Keratinocyte (primary cell): ENCODE measurements around the gene CTAGE4. TPM values are rescaled to one million over a fixed set of nuclear protein-coding genes. Genes with fewer than 3 reads are reported as not detected.
"Not testable (repeated sequence)": the region's sequence is repeated elsewhere in the genome, so short reads cannot be mapped to it uniquely, and the experiment has no call there.

Experiments
- DNase-seq: peaks from one replicate; pipeline ENCODE4 v3.0.0-alpha.2; 2011; ENCODE audit warnings: low read depth, missing footprints, low spot score
- FAIRE-seq: peaks from 2 replicates; lab custom pipeline; 2011; peaks lifted over from hg19 to GRCh38; lab: Jason Lieb, UNC
- H2AFZ ChIP-seq: 2 replicates; pipeline ENCODE4 v1.6.0; 2012; ENCODE audit warnings: low read length, control low read depth, inconsistent platforms; ENCODE audit not compliant: control insufficient read depth
- H3K27ac ChIP-seq: 2 replicates; pipeline ENCODE4 v1.5.1; 2011; ENCODE audit warnings: low read length; ENCODE audit not compliant: control insufficient read depth, insufficient read depth
- H3K27me3 ChIP-seq: 3 replicates; pipeline ENCODE4 v1.6.0; 2011; ENCODE audit warnings: low read length; ENCODE audit not compliant: control insufficient read depth, insufficient read depth; ENCODE audit errors: extremely low read depth
- H3K36me3 ChIP-seq, 2 experiments: 2 replicates in 1 of 2; 3 replicates in 1 of 2; pipeline ENCODE4 v1.5.1; 2011; ENCODE audit warnings: low read length in 2 of 2, mild to moderate bottlenecking in 1 of 2; ENCODE audit not compliant: control insufficient read depth in 2 of 2, insufficient read depth in 2 of 2; ENCODE audit errors: extremely low read depth in 1 of 2
- H3K4me1 ChIP-seq: 3 replicates; pipeline ENCODE4 v1.5.1; 2011; ENCODE audit warnings: low read length; ENCODE audit not compliant: control insufficient read depth, insufficient read depth; ENCODE audit errors: extremely low read depth
- H3K4me2 ChIP-seq: 3 replicates; pipeline ENCODE4 v1.6.0; 2011; ENCODE audit warnings: low read depth, low read length; ENCODE audit not compliant: control insufficient read depth, insufficient read depth; ENCODE audit errors: extremely low read depth
- H3K4me3 ChIP-seq, 3 experiments: fragments of 200-600 bp in 1 of 3; sonication (generic) in 1 of 3; 2 replicates in 2 of 3; 3 replicates in 1 of 3; pipeline ENCODE4 v1.5.1; 2011 to 2016; ENCODE audit warnings: low read length in 3 of 3, mild to moderate bottlenecking in 3 of 3, control low read depth in 2 of 3, inconsistent platforms in 1 of 3, low read depth in 1 of 3, mixed read lengths in 1 of 3, mixed run types in 1 of 3, moderate library complexity in 1 of 3; ENCODE audit not compliant: control insufficient read depth in 2 of 3, insufficient read depth in 2 of 3; ENCODE audit errors: extremely low read depth in 1 of 3
- H3K79me2 ChIP-seq: 2 replicates; pipeline ENCODE4 v1.6.0; 2012; ENCODE audit warnings: low read length; ENCODE audit not compliant: control insufficient read depth, insufficient read depth
- H3K9ac ChIP-seq: 3 replicates; pipeline ENCODE4 v1.6.0; 2011; ENCODE audit warnings: low read length; ENCODE audit not compliant: control insufficient read depth, insufficient read depth; ENCODE audit errors: extremely low read depth
- H3K9me1 ChIP-seq: 3 replicates; pipeline ENCODE4 v1.6.0; 2011; ENCODE audit warnings: low read length; ENCODE audit not compliant: control insufficient read depth, insufficient read depth; ENCODE audit errors: extremely low read depth
- H3K9me3 ChIP-seq: 2 replicates; pipeline ENCODE4 v1.5.1; 2012; ENCODE audit warnings: low read depth, low read length; ENCODE audit not compliant: control insufficient read depth
- H4K20me1 ChIP-seq: 3 replicates; pipeline ENCODE4 v1.6.0; 2011; ENCODE audit warnings: low read length; ENCODE audit not compliant: control insufficient read depth, insufficient read depth; ENCODE audit errors: extremely low read depth
- EZH2 ChIP-seq: IDR thresholded peaks from one replicate; pipeline ENCODE4 v1.6.1; 2012; ENCODE audit warnings: inconsistent platforms, mild to moderate bottlenecking, low read length, moderate library complexity
- dilution Hi-C: fragments of 300-500 bp; cut with MboI; formaldehyde crosslinking; loops from one replicate; pipeline ENCODE4 v1.7.0; 2020; ENCODE audit warnings: low sequenced_read_pairs; ENCODE audit not compliant: extremely low pct_ligation_motif_present
- polyA plus RNA-seq, 5 experiments: library from polyadenylated mRNA; depleted of rRNA in 3 of 5; stranded (reverse) in 3 of 5; stranded (forward) in 1 of 5; unstranded in 1 of 5; fragments of >200 nt; gene quantifications; 1 replicate in 1 of 5; 2 replicates in 3 of 5; 3 replicates in 1 of 5; pipeline versions ENCODE4 v1.2.1 to v1.2.3, GENCODE V29; 2011 to 2012; ENCODE audit warnings: missing spikeins in 2 of 5, low read depth in 1 of 5, low replicate concordance in 1 of 5
- TF ChIP-seq, protein P1 (sequence below), 3 experiments: IDR thresholded peaks in 1 of 3; conservative IDR thresholded peaks in 1 of 3; optimal IDR thresholded peaks in 1 of 3; 2 replicates in 2 of 3; 3 replicates in 1 of 3; pipeline versions ENCODE3 to v1.5.1; 2011; ENCODE audit warnings: low read length in 3 of 3, mild to moderate bottlenecking in 3 of 3, moderate library complexity in 2 of 3, control low read depth in 1 of 3, inconsistent platforms in 1 of 3; ENCODE audit not compliant: insufficient read depth in 2 of 3; ENCODE audit errors: extremely low read depth in 1 of 3

CTAGE4 gene
- polyA plus RNA-seq, 1 donor (not counting 4 experiments of a cell fraction or from before 2014, with no cell fraction given): 6.6 TPM

DNA sequence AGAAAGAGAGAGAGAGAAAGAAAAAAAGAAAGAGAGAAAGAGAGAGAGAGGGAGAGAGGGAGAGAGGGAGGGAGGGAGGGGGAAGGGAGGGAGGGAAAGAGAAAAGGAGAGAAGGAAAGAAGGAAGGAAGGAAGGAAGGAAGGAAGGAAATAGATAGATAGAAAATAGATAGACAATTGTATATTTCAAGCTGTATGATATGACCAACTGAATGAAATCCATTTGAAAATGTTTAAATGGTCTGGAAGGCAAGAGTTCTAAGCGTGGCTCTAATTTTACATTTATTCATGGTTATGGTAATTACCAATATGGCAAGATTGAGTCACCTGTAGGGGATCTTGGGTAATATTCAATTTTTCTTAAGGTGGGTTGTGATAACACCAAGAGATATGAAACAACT is 24.4 kb upstream of the CTAGE4 start:
- no peaks in the 10 kb centered on the region for H3K4me1 ChIP-seq
- dilution Hi-C loops: no loop called here
- no peak overlapping the region for H3K9ac ChIP-seq
- DNase-seq: no peak
- FAIRE-seq: no peak
- H3K27me3 ChIP-seq: no peaks in the 10 kb centered on the region
- H3K79me2 ChIP-seq: no peaks in the 10 kb centered on the region
- H3K4me3 ChIP-seq: no peak overlapping the region
- H2AFZ ChIP-seq: no peak overlapping the region
- H3K9me1 ChIP-seq: no peaks in the 10 kb centered on the region
- H3K27ac ChIP-seq: no peak overlapping the region
- H3K9me3 ChIP-seq: no peaks in the 10 kb centered on the region
- no peaks in the 10 kb centered on the region for H3K36me3 ChIP-seq
- H3K4me2 ChIP-seq: no peak overlapping the region
- H4K20me1 ChIP-seq: no peaks in the 10 kb centered on the region
- TF ChIP-seq EZH2: no peak
- TF ChIP-seq, protein P1, sequence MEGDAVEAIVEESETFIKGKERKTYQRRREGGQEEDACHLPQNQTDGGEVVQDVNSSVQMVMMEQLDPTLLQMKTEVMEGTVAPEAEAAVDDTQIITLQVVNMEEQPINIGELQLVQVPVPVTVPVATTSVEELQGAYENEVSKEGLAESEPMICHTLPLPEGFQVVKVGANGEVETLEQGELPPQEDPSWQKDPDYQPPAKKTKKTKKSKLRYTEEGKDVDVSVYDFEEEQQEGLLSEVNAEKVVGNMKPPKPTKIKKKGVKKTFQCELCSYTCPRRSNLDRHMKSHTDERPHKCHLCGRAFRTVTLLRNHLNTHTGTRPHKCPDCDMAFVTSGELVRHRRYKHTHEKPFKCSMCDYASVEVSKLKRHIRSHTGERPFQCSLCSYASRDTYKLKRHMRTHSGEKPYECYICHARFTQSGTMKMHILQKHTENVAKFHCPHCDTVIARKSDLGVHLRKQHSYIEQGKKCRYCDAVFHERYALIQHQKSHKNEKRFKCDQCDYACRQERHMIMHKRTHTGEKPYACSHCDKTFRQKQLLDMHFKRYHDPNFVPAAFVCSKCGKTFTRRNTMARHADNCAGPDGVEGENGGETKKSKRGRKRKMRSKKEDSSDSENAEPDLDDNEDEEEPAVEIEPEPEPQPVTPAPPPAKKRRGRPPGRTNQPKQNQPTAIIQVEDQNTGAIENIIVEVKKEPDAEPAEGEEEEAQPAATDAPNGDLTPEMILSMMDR (optimal IDR thresholded peaks at IDR 0.05 in 1 of 3, IDR thresholded peaks at IDR 0.05 in 1 of 3, conservative IDR thresholded peaks at IDR 0.05 in 1 of 3; ENCODE audit: extremely low read depth in 1 of 3, insufficient read depth in 2 of 3, low read length in 3 of 3): no peak

DNA sequence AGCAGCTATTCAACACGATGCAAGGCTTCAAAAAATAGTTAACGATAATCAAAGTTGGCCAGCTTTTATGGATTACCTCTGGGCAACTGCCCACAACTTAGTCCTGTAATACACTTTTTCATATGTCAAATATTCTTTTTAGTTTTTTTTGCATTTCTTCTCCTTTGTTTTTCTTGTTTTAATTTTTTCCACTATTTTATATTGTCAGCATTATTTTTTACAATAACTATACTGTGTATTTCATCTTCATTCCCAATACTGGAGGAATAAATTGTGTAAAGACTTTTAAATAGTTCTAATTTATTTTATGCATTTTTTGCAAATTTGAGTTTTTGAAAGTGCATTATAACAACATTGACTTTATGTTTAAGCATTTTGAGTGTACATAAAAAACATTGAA is 18.5 kb upstream of the CTAGE4 start:
- H3K4me2 ChIP-seq: no peak overlapping the region
- H3K27me3 ChIP-seq: no peaks in the 10 kb centered on the region
- DNase-seq (no peak), FAIRE-seq (no peak)
- H4K20me1 ChIP-seq: no peaks in the 10 kb centered on the region
- TF ChIP-seq, protein P1 (optimal IDR thresholded peaks at IDR 0.05 in 1 of 3, IDR thresholded peaks at IDR 0.05 in 1 of 3, conservative IDR thresholded peaks at IDR 0.05 in 1 of 3; ENCODE audit: extremely low read depth in 1 of 3, insufficient read depth in 2 of 3, low read length in 3 of 3): no peak
- no peak for TF ChIP-seq EZH2
- no peaks in the 10 kb centered on the region for H3K9me1 ChIP-seq
- H3K9me3 ChIP-seq: no peaks in the 10 kb centered on the region
- no peaks in the 10 kb centered on the region for H3K4me1 ChIP-seq
- H3K79me2 ChIP-seq: no peaks in the 10 kb centered on the region
- H3K36me3 ChIP-seq: no peaks in the 10 kb centered on the region
- dilution Hi-C loops: no loop called here
- no peak overlapping the region for H3K9ac ChIP-seq
- H3K27ac ChIP-seq: no peak overlapping the region
- no peak overlapping the region for H2AFZ ChIP-seq
- H3K4me3 ChIP-seq: no peak overlapping the region

DNA sequence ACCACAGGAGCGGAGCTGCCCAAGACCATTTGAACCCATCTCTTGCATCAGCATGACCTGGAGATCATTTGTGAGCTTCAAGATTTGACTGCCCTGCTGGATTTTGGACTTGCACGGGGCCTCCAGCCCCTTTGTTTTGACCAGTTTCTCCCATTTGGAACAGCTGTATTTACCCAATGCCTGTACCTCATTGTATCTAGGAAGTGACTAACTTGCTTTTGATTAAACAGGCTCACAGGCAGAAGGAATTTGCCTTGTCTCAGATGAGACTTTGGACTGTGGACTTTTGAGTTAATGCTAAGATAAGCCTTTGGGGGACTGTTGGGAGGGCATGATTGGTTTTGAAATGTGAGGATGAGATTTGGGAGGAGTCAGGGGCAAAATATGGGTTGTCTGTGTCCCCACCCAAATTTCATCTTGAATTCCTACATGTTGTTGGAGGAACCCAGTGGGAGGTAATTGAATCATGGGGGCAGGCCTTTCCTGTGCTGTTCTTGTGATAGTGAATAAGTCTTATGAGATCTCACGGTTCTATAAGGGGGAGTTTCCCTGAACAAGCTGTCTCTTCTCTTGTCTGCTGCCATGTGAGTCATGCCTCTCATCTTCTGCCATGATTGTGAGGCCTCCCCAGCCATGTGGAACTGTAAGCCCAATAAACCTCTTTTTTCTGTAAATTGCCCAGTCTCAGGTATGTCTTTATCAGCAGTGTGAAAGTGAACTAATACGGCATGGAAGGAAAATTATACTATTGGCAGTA is 11.5 kb upstream of the CTAGE4 start:
- DNase-seq, H3K4me2 ChIP-seq, H3K4me1 ChIP-seq, H3K9me3 ChIP-seq, dilution Hi-C loops, H3K9me1 ChIP-seq, H3K27ac ChIP-seq, FAIRE-seq, H3K79me2 ChIP-seq, H4K20me1 ChIP-seq, H3K4me3 ChIP-seq, H3K36me3 ChIP-seq, H3K9ac ChIP-seq, H3K27me3 ChIP-seq, H2AFZ ChIP-seq: not testable (repeated sequence)
